ENCODE measurements around the gene ARX. TPM values are rescaled to one million over a fixed set of nuclear protein-coding genes. Genes with fewer than 3 reads are reported as not detected.

Gene ARX
- total RNA-seq, 1 experiment from 2014 or later: 0.22 TPM

DNA sequence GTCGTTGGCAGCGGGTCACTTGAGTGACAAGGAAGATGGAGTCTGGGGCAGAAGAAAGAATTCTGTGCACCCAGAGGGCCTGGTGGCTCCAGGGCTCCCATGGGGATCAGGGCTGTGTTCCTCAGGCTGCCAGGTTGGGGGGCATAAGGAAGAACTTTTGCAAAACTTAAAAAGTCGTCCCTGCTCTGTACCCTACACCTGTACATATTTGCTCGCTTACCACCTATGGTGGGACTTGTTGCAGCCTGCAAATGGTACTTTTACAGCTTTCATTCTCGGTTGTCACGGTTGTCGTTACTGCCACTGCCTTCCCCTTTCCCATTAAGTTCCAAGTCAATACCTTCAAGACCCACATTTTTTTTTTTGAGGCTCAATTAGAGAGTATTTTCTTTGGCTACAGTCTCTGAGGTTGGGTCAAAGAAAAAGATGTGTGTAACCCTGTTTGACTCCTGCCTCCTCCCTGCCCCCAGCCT lies 9.1 kb downstream of the ARX start:
- no peak overlapping the region for H3K4me3 ChIP-seq (replicated peaks in 1 of 2; ENCODE audit: low read depth in 1 of 2, low read length in 2 of 2)
- H3K4me2 ChIP-seq (ENCODE audit: low read length): no peak overlapping the region
- ATAC-seq: no peak
- no peak for TF ChIP-seq REST (IDR thresholded peaks at IDR 0.05; ENCODE audit: low read depth)
- TF ChIP-seq EGR1 (IDR thresholded peaks at IDR 0.05; ENCODE audit: low read depth): no peak
- TF ChIP-seq CBX3 (IDR thresholded peaks at IDR 0.05; ENCODE audit: low read depth): no peak
- no peak for TF ChIP-seq TCF7L2 (IDR thresholded peaks at IDR 0.05; ENCODE audit: borderline replicate concordance, extremely low read depth, insufficient read depth, insufficient read length)
- no peak for TF ChIP-seq EZH2phosphoT487 (IDR thresholded peaks at IDR 0.05; ENCODE audit: borderline replicate concordance)
- no peak for TF ChIP-seq RAD21 (IDR thresholded peaks at IDR 0.05; ENCODE audit: low read depth)
- TF ChIP-seq CEBPB (IDR thresholded peaks at IDR 0.05; ENCODE audit: low read depth): no peak
- TF ChIP-seq ZNF274 (IDR thresholded peaks at IDR 0.05; ENCODE audit: low read depth, low read length): no peak
- no peaks in the 10 kb centered on the region for H3K4me1 ChIP-seq (ENCODE audit: control insufficient read depth in 1 of 2, insufficient read depth in 2 of 2, low read length in 2 of 2)
- no peaks in the 10 kb centered on the region for H4K20me1 ChIP-seq (ENCODE audit: insufficient read depth)
- no peaks in the 10 kb centered on the region for H3K9me3 ChIP-seq (ENCODE audit: control insufficient read depth in 1 of 2, insufficient read depth in 1 of 2, low read depth in 1 of 2, low read length in 2 of 2)
- H3K9ac ChIP-seq (ENCODE audit: low read length): no peak overlapping the region
- H3K9me2 ChIP-seq (ENCODE audit: insufficient read depth): no peaks in the 10 kb centered on the region
- no peak for DNase-seq (ENCODE audit: low read depth, low spot score)
- POLR2A ChIA-PET: no interaction called here
- RAD21 ChIA-PET (ENCODE audit: low non-redundant PET in 1 of 2, low total read pairs in 2 of 2, uncharacterized antibody in 2 of 2, unreplicated experiment in 2 of 2): no interaction called here
- no peaks in the 10 kb centered on the region for H3K36me3 ChIP-seq (ENCODE audit: control insufficient read depth in 1 of 2, insufficient read depth in 2 of 2, low read length in 2 of 2)
- no peak overlapping the region for H2AFZ ChIP-seq (ENCODE audit: low read depth, low read length, poor library complexity, severe bottlenecking)
- intact Hi-C loops (cut with micrococcal nuclease): no loop called here
- CTCF ChIA-PET: no interaction called here
- BruUV-seq (replicated peaks): no TSS peak
- H3K79me2 ChIP-seq (ENCODE audit: insufficient read depth, low read length): no peaks in the 10 kb centered on the region
- no peaks in the 10 kb centered on the region for H3K27me3 ChIP-seq (ENCODE audit: insufficient read depth, low read length)
- no peak overlapping the region for H3K27ac ChIP-seq (ENCODE audit: low read depth, low read length)

Measured in HCT116 (cell line).